ENCODE measurements around the gene FOXJ2.
"Not testable (repeated sequence)": the region's sequence is repeated elsewhere in the genome, so short reads cannot be mapped to it uniquely, and the experiment has no call there.

FOXJ2 gene

GRCh38 chr12:8030189-8030588 lies 2.3 kb upstream of the FOXJ2 start:
- DNase-seq (ENCODE audit: low spot score) = no peak

- DNase-seq (ENCODE audit: low spot score) = not testable (repeated sequence)
These were observed 1.5 kb upstream of the FOXJ2 start for GRCh38 chr12:8031017-8031416.

GRCh38 chr12:8031872-8032241 lies 659 bp upstream of the FOXJ2 start:
- no peak for DNase-seq (ENCODE audit: low spot score)

GRCh38 chr12:8033153-8034044 lies 883 bp downstream of the FOXJ2 start:
- no peak for DNase-seq (ENCODE audit: low spot score)

GRCh38 chr12:8034802-8035201 lies 2.3 kb downstream of the FOXJ2 start:
- no peak for DNase-seq (ENCODE audit: low spot score)

GRCh38 chr12:8035440-8036010 lies 3.0 kb downstream of the FOXJ2 start:
- DNase-seq (ENCODE audit: low spot score) = no peak

- no peak for DNase-seq (ENCODE audit: low spot score)
These were observed 3.8 kb downstream of the FOXJ2 start for GRCh38 chr12:8036346-8036745.

GRCh38 chr12:8037046-8037663 lies 4.6 kb downstream of the FOXJ2 start:
- no peak for DNase-seq (ENCODE audit: low spot score)

- no peak for DNase-seq (ENCODE audit: low spot score)
These were observed 5.4 kb downstream of the FOXJ2 start for GRCh38 chr12:8037947-8038346.

GRCh38 chr12:8038659-8039114 lies 6.2 kb downstream of the FOXJ2 start:
- no peak for DNase-seq (ENCODE audit: low spot score)

GRCh38 chr12:8040791-8041190 lies 8.3 kb downstream of the FOXJ2 start:
- DNase-seq (ENCODE audit: low spot score) = no peak

- DNase-seq (ENCODE audit: low spot score) = peak; percentile 76
These were observed 13.7 kb downstream of the FOXJ2 start for GRCh38 chr12:8045952-8046944.

GRCh38 chr12:8047842-8048241 lies 15.3 kb downstream of the FOXJ2 start:
- no peak for DNase-seq (ENCODE audit: low spot score)

- no peak for DNase-seq (ENCODE audit: low spot score)
These were observed 16.4 kb downstream of the FOXJ2 start for GRCh38 chr12:8048906-8049305.

- DNase-seq (ENCODE audit: low spot score) = no peak
These were observed 18.2 kb downstream of the FOXJ2 start for GRCh38 chr12:8050600-8051250.

GRCh38 chr12:8052679-8053078 lies 20.2 kb downstream of the FOXJ2 start:
- DNase-seq (ENCODE audit: low spot score) = no peak

- DNase-seq (ENCODE audit: low spot score) = no peak
These were observed 22.3 kb downstream of the FOXJ2 start for GRCh38 chr12:8054816-8055215.

- no peak for DNase-seq (ENCODE audit: low spot score)
These were observed 24.8 kb downstream of the FOXJ2 start for GRCh38 chr12:8057306-8057705.

GRCh38 chr12:8057839-8058238 lies 25.3 kb downstream of the FOXJ2 start:
- no peak for DNase-seq (ENCODE audit: low spot score)

GRCh38 chr12:8058506-8058905 lies 26.0 kb downstream of the FOXJ2 start:
- no peak for DNase-seq (ENCODE audit: low spot score)

GRCh38 chr12:8064131-8064530 lies 31.6 kb downstream of the FOXJ2 start:
- DNase-seq (ENCODE audit: low spot score) = no peak
